ENCODE data around the gene FAXDC2. TPM values are rescaled to one million over a fixed set of nuclear protein-coding genes. Genes with fewer than 3 reads are reported as not detected.

FAXDC2 gene
- total and polyA plus RNA-seq, 2 of the 8 experiments (the other 6 are each of a cell fraction or from before 2014, with no cell fraction given) = 3.7 to 5.9 TPM

- Histone ChIP-seq H3K18ac (ENCODE audit: extremely low read depth, low read length) (no peak overlapping the region), H3K36me3 (ENCODE audit: control insufficient read depth in 2 of 4, insufficient read depth in 4 of 4, low read length in 3 of 4) (peaks cover 44 to 89% (median 75%) of the 10 kb centered on the region in 4 experiments), H2BK20ac (ENCODE audit: low read length) (no peak overlapping the region), H2AFZ (ENCODE audit: low read length) (no peak overlapping the region), H3K9me3 (ENCODE audit: insufficient read depth in 2 of 2, low read depth in 1 of 2, low read length in 1 of 2) (no peaks in the 10 kb centered on the region), H2BK15ac (ENCODE audit: low read length) (no peak overlapping the region), H3K14ac (ENCODE audit: insufficient read length) (no peak overlapping the region), H2BK120ac (replicated peaks; ENCODE audit: low read depth, low read length) (no peak overlapping the region), H4K91ac (replicated peaks; ENCODE audit: insufficient read length, low read length) (no peak overlapping the region), H3K23me2 (ENCODE audit: low read depth, low read length) (no peaks in the 10 kb centered on the region), H2BK5ac (ENCODE audit: low read depth, low read length) (no peak overlapping the region), H3K27me3 (replicated peaks in 1 of 4; ENCODE audit: control insufficient read depth in 3 of 4, extremely low read depth in 1 of 4, insufficient read depth in 3 of 4, low read length in 3 of 4) (no peaks in the 10 kb centered on the region), H3K79me2 (ENCODE audit: control insufficient read depth in 1 of 2, insufficient read depth in 2 of 2, low read length in 2 of 2) (peaks cover 0 to 11% of the 10 kb centered on the region in 2 experiments; a peak in 2 of 4 replicates), H3K56ac (replicated peaks; ENCODE audit: insufficient read length, low read depth, low read length) (no peak overlapping the region), H2AK5ac (ENCODE audit: low read depth, low read length) (no peak overlapping the region), H3K9ac (replicated peaks in 1 of 4; ENCODE audit: extremely low read depth in 1 of 4, low read depth in 3 of 4, low read length in 3 of 4) (no peak overlapping the region), H3K4me1 (replicated peaks in 1 of 4; ENCODE audit: control insufficient read depth in 3 of 4, insufficient read depth in 4 of 4, low read length in 3 of 4) (no peaks in the 10 kb centered on the region), H3K4ac (replicated peaks; ENCODE audit: insufficient read length, low read depth, low read length) (no peak overlapping the region), H3K79me1 (ENCODE audit: low read depth, low read length) (peaks cover 5% of the 10 kb centered on the region), H3K27ac (ENCODE audit: low read depth, low read length) (no peak overlapping the region), H4K8ac (ENCODE audit: extremely low read depth, insufficient read depth, low read length) (no peak overlapping the region), H4K20me1 (replicated peaks in 1 of 2; ENCODE audit: control insufficient read depth in 1 of 2, insufficient read depth in 2 of 2, low read length in 2 of 2) (peaks cover 5 to 20% of the 10 kb centered on the region in 2 experiments), H4K5ac (ENCODE audit: insufficient read length, low read depth, low read length) (no peak overlapping the region), H3K4me3 (ENCODE audit: extremely low read depth in 1 of 4, insufficient read depth in 2 of 4, low read depth in 3 of 4, low read length in 4 of 4) (no peak overlapping the region), H3K23ac (ENCODE audit: insufficient read length) (no peak overlapping the region), H2BK12ac (ENCODE audit: low read depth, low read length) (no peak overlapping the region), H3K4me2 (ENCODE audit: insufficient read depth in 1 of 2, low read depth in 2 of 2, low read length in 2 of 2) (no peak overlapping the region)
- TF ChIP-seq SIX5 (IDR thresholded peaks at IDR 0.05; ENCODE audit: low read depth, low read length) (no peak), GABPA (IDR thresholded peaks at IDR 0.05; ENCODE audit: borderline replicate concordance, insufficient read depth, low read length) (no peak)
- CTCF ChIA-PET (ENCODE audit: partially characterized antibody) = interaction anchor here (0.5 to 2.8 kb wide), 10 partner anchors 9 to 163 kb away, joined by 3 to 11 read pairs (median 4); no protein-coding TSS in a partner anchor
- POLR2A ChIA-PET (ENCODE audit: partially characterized antibody) = no interaction called here
- WGBS, 2 experiments (ENCODE audit: extremely low coverage in 1 of 2, insufficient coverage in 1 of 2, insufficient read length in 1 of 2, insufficient replicate concordance in 2 of 2, low coverage in 1 of 2, low lambda C conversion rate in 2 of 2, missing lambda C conversion rate in 1 of 2) = 91% methylated on average over 7 of the region's 7 CpGs; no CpG with 5 or more reads in 1 of the 2 experiments
- no peak for FAIRE-seq
- DNase-seq (ENCODE audit: low read depth in 1 of 2, low spot score in 2 of 2) = no peak
Measured at GRCh38 chr5:154811239-154811638, 39.2 kb downstream of the FAXDC2 start.
